GM03348 (cell line): Measurements from ENCODE around the gene ARMS2.

Source experiments
- DNase-seq: peaks from one replicate; pipeline ENCODE4 v3.0.0; 2012; ENCODE audit warnings: low spot score

ARMS2 gene

GRCh38 chr10:122494173-122494820 lies 39.8 kb downstream of the ARMS2 start:
- no peak for DNase-seq

DNA sequence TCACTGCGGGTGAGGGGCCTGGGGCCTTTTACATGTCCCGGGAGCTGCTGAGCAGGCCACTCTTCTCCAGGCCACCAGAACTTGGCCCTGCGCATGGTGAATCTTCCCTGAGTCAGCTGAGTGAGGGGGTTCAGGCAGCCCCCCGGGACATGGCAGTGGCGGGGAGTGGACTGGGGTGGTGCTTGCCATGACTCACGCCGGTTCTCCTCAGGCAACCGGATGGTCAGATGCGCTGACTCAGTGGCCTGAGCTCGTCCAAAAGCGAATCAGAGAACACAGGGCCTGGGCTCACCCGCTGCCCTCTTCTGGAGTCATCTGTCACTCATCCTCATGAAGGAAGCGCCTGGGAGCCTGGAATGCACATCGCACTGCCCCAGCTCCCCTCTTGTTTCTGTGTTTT lies 40.4 kb downstream of the ARMS2 start:
- peak; percentile 89 for DNase-seq

- DNase-seq = peak; percentile 60
These were observed 41.2 kb downstream of the ARMS2 start for GRCh38 chr10:122495406-122496340.

- no peak for DNase-seq
These were observed 42.8 kb downstream of the ARMS2 start for GRCh38 chr10:122497241-122497640.

GRCh38 chr10:122498521-122498920 lies 44.1 kb downstream of the ARMS2 start:
- DNase-seq = peak; percentile 55

DNA sequence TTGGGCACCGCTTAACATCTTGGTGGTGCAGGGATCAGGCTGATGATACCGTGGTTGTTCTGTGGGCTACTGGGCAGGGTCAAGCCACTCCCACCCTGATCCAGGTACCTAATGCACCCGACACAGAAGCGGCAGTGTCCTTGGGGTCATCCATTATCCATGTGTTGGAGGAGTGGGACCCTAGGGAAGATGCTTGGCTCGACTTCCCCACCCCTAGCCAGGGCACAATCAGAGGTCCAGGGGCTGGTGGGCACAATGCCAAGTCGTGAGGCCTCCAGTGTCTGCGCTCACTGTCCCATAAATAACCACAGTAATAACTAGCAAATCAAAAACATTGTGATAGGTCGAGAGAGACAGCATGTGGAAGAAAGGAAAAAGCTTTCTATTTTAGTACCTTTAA lies 44.6 kb downstream of the ARMS2 start:
- no peak for DNase-seq

- DNase-seq = peak; percentile 80
These were observed 45.1 kb downstream of the ARMS2 start for GRCh38 chr10:122499491-122499941.

DNA sequence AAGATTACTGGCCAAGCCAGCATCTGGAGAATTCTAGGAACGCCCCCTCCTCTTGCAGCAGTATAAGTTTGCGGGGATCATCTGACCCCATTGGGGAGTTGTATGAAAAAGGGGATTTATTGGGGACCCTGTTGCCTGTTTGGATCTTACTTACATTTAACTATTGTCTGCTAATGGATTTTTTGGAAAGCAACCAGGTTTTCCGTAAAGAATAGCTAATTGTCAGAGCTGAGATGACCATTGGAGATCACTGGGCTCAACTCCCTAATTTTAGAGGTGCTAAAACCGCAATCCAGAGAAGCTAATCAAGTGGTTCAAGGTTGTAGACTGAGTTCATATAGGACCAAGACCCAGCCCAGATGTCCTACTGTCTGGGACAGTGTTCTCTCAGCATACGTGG lies 45.7 kb downstream of the ARMS2 start:
- DNase-seq = no peak

GRCh38 chr10:122500726-122501125 lies 46.3 kb downstream of the ARMS2 start:
- DNase-seq = no peak

DNA sequence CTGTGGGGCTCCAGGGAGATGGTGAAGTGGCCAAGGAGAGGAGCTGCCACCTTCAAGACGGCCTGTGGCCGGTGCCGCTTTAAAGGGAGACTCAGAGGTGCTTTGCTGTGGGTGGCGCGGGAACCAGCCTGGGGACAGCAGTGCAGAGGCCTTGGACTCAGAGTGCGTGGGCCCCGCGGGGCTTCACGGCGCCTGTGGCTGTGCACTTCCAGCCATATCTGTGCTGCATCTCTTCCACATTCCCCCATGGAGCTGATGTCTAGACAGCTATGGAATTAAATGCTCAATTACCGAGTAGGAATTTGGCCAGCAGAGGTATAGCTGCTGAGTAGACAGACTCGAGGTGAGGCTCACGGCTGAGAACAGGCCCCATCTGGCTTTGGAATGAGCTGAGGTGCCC lies 48.6 kb downstream of the ARMS2 start:
- no peak for DNase-seq

- no peak for DNase-seq
These were observed 49.6 kb downstream of the ARMS2 start for GRCh38 chr10:122503886-122504609.

- peak; percentile 91 for DNase-seq
These were observed 50.1 kb downstream of the ARMS2 start for GRCh38 chr10:122504610-122504950.

GRCh38 chr10:122505011-122505410 lies 50.6 kb downstream of the ARMS2 start:
- DNase-seq = no peak

GRCh38 chr10:122505885-122506645 lies 51.6 kb downstream of the ARMS2 start:
- no peak for DNase-seq
